SU-DHL-6 (cell line): ENCODE results near the gene MYOD1.

Source experiments
- EZH2phosphoT487 ChIP-seq: fragments of 200-600 bp; sonication (generic), shearing (Covaris generic); conservative IDR thresholded peaks from 2 replicates; pipeline ENCODE4 v1.6.1; 2018; ENCODE audit warnings: mild to moderate bottlenecking, antibody characterized with exemption, low read length, moderate library complexity, mixed read lengths
- TF ChIP-seq, protein P1 (sequence below): fragments of 200-600 bp; sonication (generic); IDR thresholded peaks from one replicate; pipeline ENCODE4 v1.5.1; 2017; ENCODE audit warnings: antibody characterized with exemption, mild to moderate bottlenecking, low read length, moderate library complexity; ENCODE audit not compliant: insufficient read depth, poor library complexity, severe bottlenecking

DNA sequence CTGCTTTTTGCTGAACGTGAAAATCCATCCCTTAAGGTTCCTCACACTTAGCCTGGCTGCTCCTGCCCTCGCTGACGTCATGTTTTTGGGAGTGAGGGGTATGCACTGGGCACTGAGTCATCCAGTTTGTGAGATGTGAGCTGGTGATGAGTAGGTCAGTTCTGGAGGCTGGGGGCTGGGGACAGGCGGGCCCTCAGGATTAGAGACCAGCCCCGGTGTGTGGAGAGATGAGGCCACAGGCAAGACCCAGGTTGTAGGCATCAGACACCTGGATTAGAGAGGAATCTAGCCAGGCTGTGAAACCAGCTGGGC lies 24.4 kb downstream of the MYOD1 start:
- TF ChIP-seq, protein P1, sequence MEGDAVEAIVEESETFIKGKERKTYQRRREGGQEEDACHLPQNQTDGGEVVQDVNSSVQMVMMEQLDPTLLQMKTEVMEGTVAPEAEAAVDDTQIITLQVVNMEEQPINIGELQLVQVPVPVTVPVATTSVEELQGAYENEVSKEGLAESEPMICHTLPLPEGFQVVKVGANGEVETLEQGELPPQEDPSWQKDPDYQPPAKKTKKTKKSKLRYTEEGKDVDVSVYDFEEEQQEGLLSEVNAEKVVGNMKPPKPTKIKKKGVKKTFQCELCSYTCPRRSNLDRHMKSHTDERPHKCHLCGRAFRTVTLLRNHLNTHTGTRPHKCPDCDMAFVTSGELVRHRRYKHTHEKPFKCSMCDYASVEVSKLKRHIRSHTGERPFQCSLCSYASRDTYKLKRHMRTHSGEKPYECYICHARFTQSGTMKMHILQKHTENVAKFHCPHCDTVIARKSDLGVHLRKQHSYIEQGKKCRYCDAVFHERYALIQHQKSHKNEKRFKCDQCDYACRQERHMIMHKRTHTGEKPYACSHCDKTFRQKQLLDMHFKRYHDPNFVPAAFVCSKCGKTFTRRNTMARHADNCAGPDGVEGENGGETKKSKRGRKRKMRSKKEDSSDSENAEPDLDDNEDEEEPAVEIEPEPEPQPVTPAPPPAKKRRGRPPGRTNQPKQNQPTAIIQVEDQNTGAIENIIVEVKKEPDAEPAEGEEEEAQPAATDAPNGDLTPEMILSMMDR = no peak
- TF ChIP-seq EZH2phosphoT487 = no peak
